Measurements from ENCODE around the gene COPB2.

The COPB2 gene

DNA sequence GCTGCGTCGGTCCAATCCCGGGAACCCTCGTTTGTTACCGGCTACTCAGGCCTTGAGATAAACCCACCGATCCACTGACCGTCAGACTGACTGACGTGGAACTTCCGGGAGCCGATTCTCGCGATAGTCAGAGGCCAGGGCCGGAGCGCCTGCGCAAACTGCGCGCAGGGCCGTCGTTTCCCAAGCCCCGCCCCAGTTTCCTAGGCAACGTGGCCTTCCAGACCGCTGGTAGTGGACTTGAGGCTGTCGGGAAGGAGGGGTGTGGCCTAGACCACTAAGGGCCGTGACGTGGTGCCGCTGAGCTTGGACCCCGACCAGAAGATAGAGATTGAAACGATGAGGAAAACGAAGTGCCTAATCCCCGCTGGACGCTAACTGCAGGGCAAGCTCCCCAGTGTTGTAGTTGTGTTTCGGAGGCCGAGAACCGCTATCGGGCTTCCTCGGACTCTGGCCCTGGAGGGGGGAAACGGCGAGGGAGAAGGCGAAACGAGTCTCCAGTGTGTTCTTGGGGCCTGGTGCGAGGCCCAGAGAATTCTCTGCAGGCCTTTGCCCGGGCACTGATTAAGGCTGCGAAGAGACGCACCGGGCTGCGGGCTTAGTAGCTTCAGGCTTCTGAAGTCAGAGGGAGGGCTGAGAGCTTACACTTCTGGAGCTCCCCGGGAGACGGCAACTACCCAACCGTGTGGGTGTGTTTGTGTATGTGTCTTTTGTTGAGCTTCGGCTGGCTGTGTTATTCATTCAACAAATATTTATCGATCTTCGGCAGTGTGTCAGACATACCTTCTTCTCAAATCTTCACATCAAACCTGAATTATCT, at the start of gene COPB2:
TSS of gene COPB2 (minus strand) at position 96 of the 817 bp plus-strand sequence. CDS start 97 bp downstream, outside the sequence.
- H3K27me3 ChIP-seq (ENCODE audit: control insufficient read depth in 1 of 2, insufficient read depth in 2 of 2, low read length in 2 of 2): no peaks in the 10 kb centered on the region
- no peaks in the 10 kb centered on the region for H3K4me1 ChIP-seq (ENCODE audit: control insufficient read depth, insufficient read depth, low read length)
- H3K4me3 ChIP-seq (ENCODE audit: low read length in 2 of 2): peak within 1 kb of the TSS; percentile 93 to 94
- peak within 1 kb of the TSS; percentile 95 for H3K27ac ChIP-seq (ENCODE audit: low read length)
- peak within 1 kb of the TSS; percentile 97 to 99 for H3K9ac ChIP-seq (ENCODE audit: low read length in 2 of 2)
- no peaks in the 10 kb centered on the region for H3K9me3 ChIP-seq (ENCODE audit: control insufficient read depth in 2 of 2, low read length in 2 of 2)
- H3K36me3 ChIP-seq (ENCODE audit: control insufficient read depth in 2 of 2, insufficient read depth in 2 of 2, low read length in 2 of 2): no peaks in the 10 kb centered on the region

DNA sequence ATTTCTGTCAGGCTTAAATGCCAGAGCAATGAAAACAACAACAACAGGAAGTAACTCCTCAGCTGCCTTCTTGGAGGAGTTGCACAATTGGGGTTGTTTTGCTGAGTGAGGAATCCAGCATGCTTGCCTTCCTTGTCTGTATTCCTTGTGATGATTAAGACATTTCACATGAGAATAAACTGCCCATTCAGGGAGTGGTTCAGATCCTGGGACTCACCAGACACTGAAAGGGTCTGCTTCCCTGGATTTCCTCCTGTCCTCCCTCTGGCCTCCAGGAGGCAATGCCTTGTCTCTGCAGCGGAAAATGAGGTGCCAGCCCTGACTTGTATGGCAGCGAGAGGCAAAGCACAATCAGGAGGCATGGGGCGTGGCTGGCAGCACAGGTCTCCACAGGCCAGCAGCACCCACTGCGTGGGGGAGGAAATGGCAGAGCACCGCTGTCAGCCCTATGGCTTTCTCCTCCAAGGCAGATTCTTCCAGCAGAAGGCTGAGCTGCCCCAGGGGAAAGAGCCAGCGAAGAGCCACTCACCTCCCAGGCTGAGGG, 45.4 kb upstream of the COPB2 start:
- H3K27ac ChIP-seq (ENCODE audit: low read length): no peak overlapping the region
- no peaks in the 10 kb centered on the region for H3K27me3 ChIP-seq (ENCODE audit: control insufficient read depth in 1 of 2, insufficient read depth in 2 of 2, low read length in 2 of 2)
- H3K4me3 ChIP-seq (ENCODE audit: low read length in 2 of 2): no peak overlapping the region
- no peaks in the 10 kb centered on the region for H3K9me3 ChIP-seq (ENCODE audit: control insufficient read depth in 2 of 2, low read length in 2 of 2)
- no peak overlapping the region for H3K9ac ChIP-seq (ENCODE audit: low read length in 2 of 2)
- no peaks in the 10 kb centered on the region for H3K4me1 ChIP-seq (ENCODE audit: control insufficient read depth, insufficient read depth, low read length)
- H3K36me3 ChIP-seq (ENCODE audit: control insufficient read depth in 2 of 2, insufficient read depth in 2 of 2, low read length in 2 of 2): peaks cover 0 to 5% of the 10 kb centered on the region in 2 donors

DNA sequence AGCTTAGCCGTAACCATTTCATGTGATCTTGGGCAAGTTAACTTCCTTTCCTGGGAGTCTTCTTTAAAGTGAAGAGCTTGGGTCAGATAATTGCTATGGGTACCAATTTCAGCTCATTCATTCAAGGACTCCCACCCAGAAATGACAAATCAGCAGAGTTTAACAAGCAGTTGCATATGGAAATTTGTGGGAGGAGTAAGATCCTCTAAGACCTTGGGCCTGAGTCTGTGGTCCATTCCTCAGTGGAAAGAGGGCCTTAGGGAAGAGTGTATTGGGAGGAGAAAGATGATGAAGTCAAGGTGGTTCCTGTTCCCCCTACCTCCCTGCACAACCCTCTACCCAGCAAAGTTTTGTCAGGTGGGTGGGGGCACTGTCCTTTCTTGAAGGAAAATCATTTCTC, 44.8 kb upstream of the COPB2 start:
- Histone ChIP-seq H3K27me3 (ENCODE audit: control insufficient read depth in 1 of 2, insufficient read depth in 2 of 2, low read length in 2 of 2) (no peaks in the 10 kb centered on the region), H3K36me3 (ENCODE audit: control insufficient read depth in 2 of 2, insufficient read depth in 2 of 2, low read length in 2 of 2) (peaks cover 0 to 3% of the 10 kb centered on the region in 2 donors), H3K9me3 (ENCODE audit: control insufficient read depth in 2 of 2, low read length in 2 of 2) (no peaks in the 10 kb centered on the region), H3K9ac (ENCODE audit: low read length in 2 of 2) (no peak overlapping the region), H3K4me3 (ENCODE audit: low read length in 2 of 2) (no peak overlapping the region), H3K27ac (ENCODE audit: low read length) (no peak overlapping the region), H3K4me1 (ENCODE audit: control insufficient read depth, insufficient read depth, low read length) (no peaks in the 10 kb centered on the region)

DNA sequence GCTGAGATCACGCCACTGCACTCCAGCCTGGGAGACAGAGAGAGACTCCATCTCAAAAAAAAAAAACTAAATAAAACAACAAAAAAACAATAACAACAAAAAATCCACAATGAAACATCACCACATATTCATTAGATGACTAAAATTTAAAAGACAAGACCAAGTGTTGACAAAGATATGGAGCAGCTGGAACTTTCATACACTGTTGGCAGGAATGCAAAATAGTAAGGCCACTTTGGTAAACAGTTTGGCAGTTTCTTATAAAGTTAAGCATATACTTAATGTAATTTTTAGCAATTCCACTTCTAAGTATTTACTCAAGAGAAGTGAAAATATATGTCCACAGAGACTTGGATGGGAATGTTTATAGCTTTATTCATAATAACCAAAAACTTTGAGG, 43.6 kb upstream of the COPB2 start:
- H3K9ac ChIP-seq (ENCODE audit: low read length in 2 of 2): no peak overlapping the region
- no peak overlapping the region for H3K27ac ChIP-seq (ENCODE audit: low read length)
- H3K4me3 ChIP-seq (ENCODE audit: low read length in 2 of 2): no peak overlapping the region
- no peaks in the 10 kb centered on the region for H3K4me1 ChIP-seq (ENCODE audit: control insufficient read depth, insufficient read depth, low read length)
- peaks cover 0 to 3% of the 10 kb centered on the region in 2 donors for H3K36me3 ChIP-seq (ENCODE audit: control insufficient read depth in 2 of 2, insufficient read depth in 2 of 2, low read length in 2 of 2)
- H3K9me3 ChIP-seq (ENCODE audit: control insufficient read depth in 2 of 2, low read length in 2 of 2): no peaks in the 10 kb centered on the region
- no peaks in the 10 kb centered on the region for H3K27me3 ChIP-seq (ENCODE audit: control insufficient read depth in 1 of 2, insufficient read depth in 2 of 2, low read length in 2 of 2)

DNA sequence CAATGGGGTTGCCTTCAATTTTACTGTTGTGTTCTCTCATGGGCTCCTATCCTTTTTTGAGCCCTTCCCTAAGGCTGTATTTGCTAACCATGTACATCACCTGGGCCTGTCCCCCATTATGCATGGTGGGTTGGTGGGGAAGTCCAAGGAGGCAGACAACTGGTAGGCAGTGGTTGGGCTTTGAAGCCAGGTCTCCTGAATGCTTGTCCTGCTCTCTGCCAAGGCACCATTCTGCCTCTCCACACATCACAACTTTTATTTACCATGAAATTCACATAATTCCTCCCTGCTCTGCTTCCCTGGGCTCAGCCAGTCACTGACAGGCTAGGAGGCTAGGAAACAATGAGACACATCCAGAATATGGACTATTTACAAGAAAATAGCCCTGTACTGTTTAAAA, 41.0 kb upstream of the COPB2 start:
- peaks cover 0 to 5% of the 10 kb centered on the region in 2 donors for H3K36me3 ChIP-seq (ENCODE audit: control insufficient read depth in 2 of 2, insufficient read depth in 2 of 2, low read length in 2 of 2)
- H3K4me1 ChIP-seq (ENCODE audit: control insufficient read depth, insufficient read depth, low read length): no peaks in the 10 kb centered on the region
- no peak overlapping the region for H3K4me3 ChIP-seq (ENCODE audit: low read length in 2 of 2)
- H3K27me3 ChIP-seq (ENCODE audit: control insufficient read depth in 1 of 2, insufficient read depth in 2 of 2, low read length in 2 of 2): no peaks in the 10 kb centered on the region
- no peak overlapping the region for H3K27ac ChIP-seq (ENCODE audit: low read length)
- H3K9me3 ChIP-seq (ENCODE audit: control insufficient read depth in 2 of 2, low read length in 2 of 2): no peaks in the 10 kb centered on the region
- no peak overlapping the region for H3K9ac ChIP-seq (ENCODE audit: low read length in 2 of 2)

DNA sequence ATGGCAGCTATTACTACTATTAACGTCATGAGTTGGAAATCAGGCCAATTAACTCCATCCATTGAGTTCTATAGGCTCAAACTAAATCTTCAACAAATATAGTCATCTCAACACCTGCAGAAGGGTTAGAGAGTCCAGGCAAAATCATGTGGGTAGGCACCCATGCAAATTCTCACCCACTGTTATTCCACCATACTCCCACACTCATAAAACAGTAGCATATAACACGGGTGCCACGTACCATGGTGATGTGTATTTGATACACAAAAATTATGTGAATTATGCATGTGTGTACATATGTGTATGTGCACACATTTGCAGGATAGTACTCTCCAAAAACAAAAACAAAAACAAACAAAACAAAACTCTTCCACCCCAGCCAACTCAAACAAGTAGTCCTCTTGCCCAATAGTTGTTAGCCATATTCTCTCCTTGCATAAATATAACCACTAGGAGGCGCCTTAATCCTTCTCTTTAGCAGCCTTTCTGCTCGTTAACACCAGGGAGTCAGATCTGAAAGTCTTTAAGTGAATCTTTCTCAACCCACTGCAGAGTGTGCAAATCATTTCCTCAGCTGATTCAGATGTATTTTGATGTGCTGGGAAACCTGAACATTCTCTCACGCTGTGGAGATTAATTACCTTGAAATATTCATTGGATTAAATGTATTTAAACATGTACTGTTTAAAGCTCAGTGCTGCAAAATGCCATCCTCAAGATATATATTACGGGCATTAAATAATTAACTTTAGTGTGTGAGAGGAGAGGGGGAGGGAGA, 38.0 kb upstream of the COPB2 start:
- no peaks in the 10 kb centered on the region for H3K4me1 ChIP-seq (ENCODE audit: control insufficient read depth, insufficient read depth, low read length)
- H3K27me3 ChIP-seq (ENCODE audit: control insufficient read depth in 1 of 2, insufficient read depth in 2 of 2, low read length in 2 of 2): no peaks in the 10 kb centered on the region
- no peak overlapping the region for H3K9ac ChIP-seq (ENCODE audit: low read length in 2 of 2)
- no peaks in the 10 kb centered on the region for H3K9me3 ChIP-seq (ENCODE audit: control insufficient read depth in 2 of 2, low read length in 2 of 2)
- H3K27ac ChIP-seq (ENCODE audit: low read length): no peak overlapping the region
- H3K4me3 ChIP-seq (ENCODE audit: low read length in 2 of 2): no peak overlapping the region
- H3K36me3 ChIP-seq (ENCODE audit: control insufficient read depth in 2 of 2, insufficient read depth in 2 of 2, low read length in 2 of 2): peaks cover 4 to 8% of the 10 kb centered on the region in 2 donors

DNA sequence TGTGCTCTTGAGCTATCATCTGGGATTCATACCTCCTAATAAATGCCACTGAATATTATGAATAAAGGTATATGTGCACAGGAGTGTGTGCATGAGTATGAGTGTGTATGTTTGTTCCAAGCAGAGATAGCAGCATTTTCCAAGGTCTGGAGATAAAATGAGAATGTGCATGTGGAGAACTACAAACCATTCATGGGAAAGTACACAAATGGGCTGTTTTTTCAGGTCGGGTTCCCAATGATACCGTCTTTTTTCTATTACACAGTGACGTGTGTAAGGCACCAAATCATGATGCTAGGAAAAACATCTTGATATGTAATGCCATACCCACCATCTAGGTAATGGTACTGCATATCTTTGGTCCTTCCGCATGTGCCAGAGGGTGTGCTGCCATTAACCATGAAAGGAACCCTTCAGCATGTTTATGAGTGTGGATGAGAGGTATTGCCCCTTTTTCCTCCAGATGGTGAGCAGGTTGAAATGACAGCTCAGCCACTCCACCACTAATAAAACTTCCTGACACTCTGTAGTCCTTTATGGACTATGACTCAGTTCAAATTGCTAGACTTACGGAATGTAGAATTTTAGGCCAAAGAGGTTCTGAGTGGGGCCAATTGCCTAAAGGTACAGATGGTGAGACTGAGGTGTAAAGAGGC, 36.4 kb upstream of the COPB2 start:
- H3K4me3 ChIP-seq (ENCODE audit: low read length in 2 of 2): no peak overlapping the region

DNA sequence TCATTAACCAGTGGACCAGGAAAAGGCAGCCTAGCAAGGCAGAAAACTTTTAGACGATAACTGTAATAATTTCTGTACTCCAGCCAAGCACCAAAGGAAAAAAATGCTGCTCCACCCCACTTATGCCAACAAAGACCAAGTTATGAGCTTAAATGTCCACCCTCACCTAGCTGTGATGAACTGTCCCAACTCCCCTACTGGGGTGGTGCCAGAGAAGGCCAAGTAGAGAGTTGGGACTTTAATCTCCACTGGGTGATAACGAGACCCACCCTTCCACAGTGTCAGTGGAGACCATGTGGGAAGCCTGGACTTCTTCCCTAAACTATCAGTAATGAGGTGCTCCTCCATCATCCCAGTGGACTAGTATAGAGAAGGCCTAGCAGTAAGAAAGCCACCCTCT, 33.8 kb upstream of the COPB2 start:
- Histone ChIP-seq H3K27ac (ENCODE audit: low read length) (no peak overlapping the region), H3K4me1 (ENCODE audit: control insufficient read depth, insufficient read depth, low read length) (no peaks in the 10 kb centered on the region), H3K9me3 (ENCODE audit: control insufficient read depth in 2 of 2, low read length in 2 of 2) (no peaks in the 10 kb centered on the region)

More for the DNA sequence above, 36.4 kb upstream of the COPB2 start:
- Histone ChIP-seq H3K9ac (ENCODE audit: low read length in 2 of 2) (no peak overlapping the region), H3K27me3 (ENCODE audit: control insufficient read depth in 1 of 2, insufficient read depth in 2 of 2, low read length in 2 of 2) (no peaks in the 10 kb centered on the region), H3K9me3 (ENCODE audit: control insufficient read depth in 2 of 2, low read length in 2 of 2) (no peaks in the 10 kb centered on the region), H3K4me1 (ENCODE audit: control insufficient read depth, insufficient read depth, low read length) (no peaks in the 10 kb centered on the region), H3K36me3 (ENCODE audit: control insufficient read depth in 2 of 2, insufficient read depth in 2 of 2, low read length in 2 of 2) (peaks cover 4 to 8% of the 10 kb centered on the region in 2 donors), H3K27ac (ENCODE audit: low read length) (no peak overlapping the region)

DNA sequence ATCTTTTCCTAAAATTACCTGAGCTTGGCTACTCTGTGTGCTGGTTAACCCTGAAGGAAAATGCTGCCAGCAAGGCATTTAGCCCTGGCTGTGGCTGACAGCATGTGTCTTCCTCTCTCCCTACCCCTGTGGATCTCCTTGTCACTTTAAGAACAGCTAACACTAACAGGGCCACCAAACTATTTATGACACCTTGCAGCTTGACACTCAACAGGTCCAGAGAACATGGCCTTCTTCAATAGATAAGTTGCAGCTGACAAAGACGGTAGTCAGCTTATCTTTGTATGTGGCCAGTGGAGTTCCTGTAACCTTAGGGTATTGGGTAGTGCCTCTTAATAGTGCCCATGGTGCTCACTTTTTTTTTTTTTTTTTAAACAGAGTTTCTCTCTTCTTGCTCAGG, 32.0 kb upstream of the COPB2 start:
- Histone ChIP-seq H3K9ac (ENCODE audit: low read length in 2 of 2) (no peak overlapping the region), H3K9me3 (ENCODE audit: control insufficient read depth in 2 of 2, low read length in 2 of 2) (no peaks in the 10 kb centered on the region), H3K27me3 (ENCODE audit: control insufficient read depth in 1 of 2, insufficient read depth in 2 of 2, low read length in 2 of 2) (no peaks in the 10 kb centered on the region), H3K4me3 (ENCODE audit: low read length in 2 of 2) (no peak overlapping the region), H3K27ac (ENCODE audit: low read length) (no peak overlapping the region), H3K36me3 (ENCODE audit: control insufficient read depth in 2 of 2, insufficient read depth in 2 of 2, low read length in 2 of 2) (peaks cover 4 to 6% of the 10 kb centered on the region in 2 donors), H3K4me1 (ENCODE audit: control insufficient read depth, insufficient read depth, low read length) (no peaks in the 10 kb centered on the region)

More for the DNA sequence above, 33.8 kb upstream of the COPB2 start:
- Histone ChIP-seq H3K9ac (ENCODE audit: low read length in 2 of 2) (no peak overlapping the region), H3K27me3 (ENCODE audit: control insufficient read depth in 1 of 2, insufficient read depth in 2 of 2, low read length in 2 of 2) (no peaks in the 10 kb centered on the region), H3K4me3 (ENCODE audit: low read length in 2 of 2) (no peak overlapping the region), H3K36me3 (ENCODE audit: control insufficient read depth in 2 of 2, insufficient read depth in 2 of 2, low read length in 2 of 2) (peaks cover 4 to 8% of the 10 kb centered on the region in 2 donors)

DNA sequence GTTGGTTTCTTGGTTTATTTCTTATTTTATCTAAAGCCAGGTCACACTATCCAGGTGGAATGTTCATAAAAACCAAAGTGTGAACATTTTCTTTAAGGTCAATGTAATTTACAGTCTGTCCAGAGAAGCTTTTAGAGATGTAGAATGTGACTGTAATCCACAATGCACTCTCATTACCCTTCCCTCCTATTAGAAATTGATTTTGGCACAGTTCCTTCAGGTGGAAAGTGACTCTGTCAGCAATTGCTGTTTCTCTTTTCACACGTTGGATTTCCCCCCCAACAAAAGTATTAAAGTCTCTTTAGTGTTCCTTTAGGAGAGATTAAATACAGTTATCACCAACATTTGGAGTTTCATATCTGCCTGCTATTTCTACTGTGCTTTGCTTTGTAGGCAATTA, 31.6 kb upstream of the COPB2 start:
- Histone ChIP-seq H3K36me3 (ENCODE audit: control insufficient read depth in 2 of 2, insufficient read depth in 2 of 2, low read length in 2 of 2) (peaks cover 4 to 6% of the 10 kb centered on the region in 2 donors), H3K27ac (ENCODE audit: low read length) (no peak overlapping the region), H3K4me1 (ENCODE audit: control insufficient read depth, insufficient read depth, low read length) (no peaks in the 10 kb centered on the region), H3K4me3 (ENCODE audit: low read length in 2 of 2) (no peak overlapping the region), H3K9me3 (ENCODE audit: control insufficient read depth in 2 of 2, low read length in 2 of 2) (no peaks in the 10 kb centered on the region), H3K27me3 (ENCODE audit: control insufficient read depth in 1 of 2, insufficient read depth in 2 of 2, low read length in 2 of 2) (no peaks in the 10 kb centered on the region), H3K9ac (ENCODE audit: low read length in 2 of 2) (no peak overlapping the region)
